Measurements from ENCODE around the gene IL21. TPM values are rescaled to one million over a fixed set of nuclear protein-coding genes. Genes with fewer than 3 reads are reported as not detected.
"Not testable (repeated sequence)": the region's sequence is repeated elsewhere in the genome, so short reads cannot be mapped to it uniquely, and the experiment has no call there.

IL21 gene
- total and polyA plus RNA-seq, 2 donors (not counting 1 experiment from before 2014, with no cell fraction given) = not detected

GRCh38 chr4:122658818-122659295 is 38.0 kb upstream of the IL21 start:
- Histone ChIP-seq H3K4me2 (ENCODE audit: extremely low read depth, insufficient read depth, low read length) (no peak overlapping the region), H2AFZ (ENCODE audit: low read length) (no peak overlapping the region), H3K79me2 (ENCODE audit: control insufficient read depth, insufficient read depth, low read length) (no peaks in the 10 kb centered on the region), H3K9ac (ENCODE audit: insufficient read depth, low read length) (no peak overlapping the region), H3K36me3 (ENCODE audit: control insufficient read depth, insufficient read depth, low read length) (no peaks in the 10 kb centered on the region), H3K27me3 (ENCODE audit: control insufficient read depth, insufficient read depth, low read length) (no peaks in the 10 kb centered on the region), H3K4me1 (ENCODE audit: control insufficient read depth, extremely low read depth, insufficient read depth, low read length) (peaks cover 4% of the 10 kb centered on the region), H3K4me3 (replicated peaks in 1 of 4; ENCODE audit: control extremely low read depth in 1 of 4, insufficient read depth in 1 of 4, low read depth in 3 of 4, low read length in 4 of 4) (no peak overlapping the region), H3K27ac (ENCODE audit: insufficient read depth, low read length) (no peak overlapping the region), H4K20me1 (ENCODE audit: control insufficient read depth, extremely low read depth, insufficient read depth, low read length) (no peaks in the 10 kb centered on the region), H3K9me3 (ENCODE audit: control insufficient read depth, insufficient read depth, low read depth, low read length) (no peaks in the 10 kb centered on the region)
- DNase-seq (ENCODE audit: low read depth in 2 of 2) = no peak
- TF ChIP-seq CTCF (conservative IDR thresholded peaks at IDR 0.05 in 1 of 2, IDR thresholded peaks at IDR 0.05 in 1 of 2; ENCODE audit: low read depth in 1 of 2, low read length in 2 of 2) (no peak), EZH2 (IDR thresholded peaks at IDR 0.05; ENCODE audit: low read length, missing control alignments) (no peak)

GRCh38 chr4:122658377-122658776 is 37.5 kb upstream of the IL21 start:
- H3K9ac ChIP-seq (ENCODE audit: insufficient read depth, low read length) = no peak overlapping the region
- no peaks in the 10 kb centered on the region for H3K36me3 ChIP-seq (ENCODE audit: control insufficient read depth, insufficient read depth, low read length)
- H3K4me3 ChIP-seq (replicated peaks in 1 of 4; ENCODE audit: control extremely low read depth in 1 of 4, insufficient read depth in 1 of 4, low read depth in 3 of 4, low read length in 4 of 4) = no peak overlapping the region
- H2AFZ ChIP-seq (ENCODE audit: low read length) = no peak overlapping the region
- no peaks in the 10 kb centered on the region for H3K9me3 ChIP-seq (ENCODE audit: control insufficient read depth, insufficient read depth, low read depth, low read length)
- H4K20me1 ChIP-seq (ENCODE audit: control insufficient read depth, extremely low read depth, insufficient read depth, low read length) = no peaks in the 10 kb centered on the region
- H3K27ac ChIP-seq (ENCODE audit: insufficient read depth, low read length) = no peak overlapping the region
- DNase-seq (ENCODE audit: low read depth in 2 of 2) = no peak
- H3K4me2 ChIP-seq (ENCODE audit: extremely low read depth, insufficient read depth, low read length) = no peak overlapping the region
- TF ChIP-seq EZH2 (IDR thresholded peaks at IDR 0.05; ENCODE audit: low read length, missing control alignments) = no peak
- no peak for TF ChIP-seq CTCF (conservative IDR thresholded peaks at IDR 0.05 in 1 of 2, IDR thresholded peaks at IDR 0.05 in 1 of 2; ENCODE audit: low read depth in 1 of 2, low read length in 2 of 2)
- H3K4me1 ChIP-seq (ENCODE audit: control insufficient read depth, extremely low read depth, insufficient read depth, low read length) = peaks cover 4% of the 10 kb centered on the region
- H3K27me3 ChIP-seq (ENCODE audit: control insufficient read depth, insufficient read depth, low read length) = no peaks in the 10 kb centered on the region
- H3K79me2 ChIP-seq (ENCODE audit: control insufficient read depth, insufficient read depth, low read length) = no peaks in the 10 kb centered on the region

GRCh38 chr4:122657553-122657952 is 36.7 kb upstream of the IL21 start:
- Histone ChIP-seq H3K27me3 (ENCODE audit: control insufficient read depth, insufficient read depth, low read length) (no peaks in the 10 kb centered on the region), H3K79me2 (ENCODE audit: control insufficient read depth, insufficient read depth, low read length) (no peaks in the 10 kb centered on the region), H3K4me1 (ENCODE audit: control insufficient read depth, extremely low read depth, insufficient read depth, low read length) (peaks cover 4% of the 10 kb centered on the region), H3K9me3 (ENCODE audit: control insufficient read depth, insufficient read depth, low read depth, low read length) (no peaks in the 10 kb centered on the region), H2AFZ (ENCODE audit: low read length) (no peak overlapping the region), H3K4me3 (replicated peaks in 1 of 4; ENCODE audit: control extremely low read depth in 1 of 4, insufficient read depth in 1 of 4, low read depth in 3 of 4, low read length in 4 of 4) (no peak overlapping the region), H3K9ac (ENCODE audit: insufficient read depth, low read length) (no peak overlapping the region), H4K20me1 (ENCODE audit: control insufficient read depth, extremely low read depth, insufficient read depth, low read length) (no peaks in the 10 kb centered on the region), H3K36me3 (ENCODE audit: control insufficient read depth, insufficient read depth, low read length) (no peaks in the 10 kb centered on the region), H3K27ac (ENCODE audit: insufficient read depth, low read length) (no peak overlapping the region), H3K4me2 (ENCODE audit: extremely low read depth, insufficient read depth, low read length) (no peak overlapping the region)
- TF ChIP-seq EZH2 (IDR thresholded peaks at IDR 0.05; ENCODE audit: low read length, missing control alignments) (no peak), CTCF (conservative IDR thresholded peaks at IDR 0.05 in 1 of 2, IDR thresholded peaks at IDR 0.05 in 1 of 2; ENCODE audit: low read depth in 1 of 2, low read length in 2 of 2) (no peak)
- no peak for DNase-seq (ENCODE audit: low read depth in 2 of 2)

GRCh38 chr4:122656583-122656982 is 35.7 kb upstream of the IL21 start:
- H3K4me1 ChIP-seq (ENCODE audit: control insufficient read depth, extremely low read depth, insufficient read depth, low read length); H3K79me2 ChIP-seq (ENCODE audit: control insufficient read depth, insufficient read depth, low read length); H3K36me3 ChIP-seq (ENCODE audit: control insufficient read depth, insufficient read depth, low read length); H3K27ac ChIP-seq (ENCODE audit: insufficient read depth, low read length); H3K4me3 ChIP-seq (replicated peaks in 1 of 4; ENCODE audit: control extremely low read depth in 1 of 4, insufficient read depth in 1 of 4, low read depth in 3 of 4, low read length in 4 of 4); DNase-seq (ENCODE audit: low read depth in 2 of 2); H4K20me1 ChIP-seq (ENCODE audit: control insufficient read depth, extremely low read depth, insufficient read depth, low read length); H2AFZ ChIP-seq (ENCODE audit: low read length); H3K9me3 ChIP-seq (ENCODE audit: control insufficient read depth, insufficient read depth, low read depth, low read length); H3K4me2 ChIP-seq (ENCODE audit: extremely low read depth, insufficient read depth, low read length); H3K27me3 ChIP-seq (ENCODE audit: control insufficient read depth, insufficient read depth, low read length); H3K9ac ChIP-seq (ENCODE audit: insufficient read depth, low read length): not testable (repeated sequence)

Measured in fibroblast of lung (primary cell).